Endothelial cell of coronary artery (primary cell): ENCODE results near the gene MED26. TPM values are rescaled to one million over a fixed set of nuclear protein-coding genes. Genes with fewer than 3 reads are reported as not detected.

Experiments used
- total RNA-seq: library from RNA; depleted of rRNA; stranded (reverse); fragments of >200 nt; gene quantifications from 2 replicates; pipeline ENCODE4 v1.2.3, GENCODE V29; 2014

Gene MED26, protein sequence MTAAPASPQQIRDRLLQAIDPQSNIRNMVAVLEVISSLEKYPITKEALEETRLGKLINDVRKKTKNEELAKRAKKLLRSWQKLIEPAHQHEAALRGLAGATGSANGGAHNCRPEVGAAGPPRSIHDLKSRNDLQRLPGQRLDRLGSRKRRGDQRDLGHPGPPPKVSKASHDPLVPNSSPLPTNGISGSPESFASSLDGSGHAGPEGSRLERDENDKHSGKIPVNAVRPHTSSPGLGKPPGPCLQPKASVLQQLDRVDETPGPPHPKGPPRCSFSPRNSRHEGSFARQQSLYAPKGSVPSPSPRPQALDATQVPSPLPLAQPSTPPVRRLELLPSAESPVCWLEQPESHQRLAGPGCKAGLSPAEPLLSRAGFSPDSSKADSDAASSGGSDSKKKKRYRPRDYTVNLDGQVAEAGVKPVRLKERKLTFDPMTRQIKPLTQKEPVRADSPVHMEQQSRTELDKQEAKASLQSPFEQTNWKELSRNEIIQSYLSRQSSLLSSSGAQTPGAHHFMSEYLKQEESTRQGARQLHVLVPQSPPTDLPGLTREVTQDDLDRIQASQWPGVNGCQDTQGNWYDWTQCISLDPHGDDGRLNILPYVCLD
- 4.6 and 5.8 TPM in 2 replicates for total RNA-seq

DNA sequence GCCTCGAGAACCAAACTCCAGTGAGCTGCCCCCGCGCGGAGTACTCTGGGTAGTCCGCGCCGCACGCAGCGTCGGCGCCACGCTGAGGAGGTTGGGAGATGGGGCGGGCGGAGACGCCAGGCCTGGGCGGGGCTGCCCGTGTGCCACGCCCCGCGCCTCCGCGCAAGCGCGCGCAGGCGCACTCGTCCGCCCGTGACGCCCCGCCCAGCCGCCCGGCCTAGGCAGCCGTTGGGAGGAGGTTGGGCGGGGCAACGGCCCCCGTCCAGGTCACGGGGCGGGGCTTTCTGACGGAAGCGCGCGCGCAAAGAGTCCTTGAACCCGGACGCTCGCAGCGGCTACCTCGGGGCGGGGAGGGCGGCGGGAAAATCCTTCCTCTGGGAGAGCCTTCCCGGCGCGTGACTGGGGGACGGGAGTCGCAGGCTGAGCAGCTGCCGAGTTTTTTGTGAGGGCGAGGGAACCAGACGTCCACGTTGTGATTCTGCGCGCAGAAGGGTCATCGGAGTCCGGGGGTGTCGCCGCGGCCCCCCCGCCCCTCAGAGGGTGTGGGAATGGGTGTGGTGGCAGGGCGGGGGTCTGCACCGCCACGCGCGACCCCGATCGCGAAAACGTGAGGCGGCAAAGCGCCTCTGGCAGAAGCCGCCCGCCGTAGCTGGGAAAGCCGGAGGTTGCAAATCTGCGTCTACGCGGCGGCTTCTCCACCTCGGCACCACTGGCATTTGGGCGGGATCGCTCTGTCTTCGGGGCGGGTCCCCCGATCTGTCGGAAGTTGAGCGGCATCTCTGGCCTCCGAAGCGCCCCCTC lies at the start of gene MED26:
Gene MED26, minus strand, starts transcription at position 22 of the 801 bp plus-strand sequence. CDS start 261 bp downstream, outside the sequence.

DNA sequence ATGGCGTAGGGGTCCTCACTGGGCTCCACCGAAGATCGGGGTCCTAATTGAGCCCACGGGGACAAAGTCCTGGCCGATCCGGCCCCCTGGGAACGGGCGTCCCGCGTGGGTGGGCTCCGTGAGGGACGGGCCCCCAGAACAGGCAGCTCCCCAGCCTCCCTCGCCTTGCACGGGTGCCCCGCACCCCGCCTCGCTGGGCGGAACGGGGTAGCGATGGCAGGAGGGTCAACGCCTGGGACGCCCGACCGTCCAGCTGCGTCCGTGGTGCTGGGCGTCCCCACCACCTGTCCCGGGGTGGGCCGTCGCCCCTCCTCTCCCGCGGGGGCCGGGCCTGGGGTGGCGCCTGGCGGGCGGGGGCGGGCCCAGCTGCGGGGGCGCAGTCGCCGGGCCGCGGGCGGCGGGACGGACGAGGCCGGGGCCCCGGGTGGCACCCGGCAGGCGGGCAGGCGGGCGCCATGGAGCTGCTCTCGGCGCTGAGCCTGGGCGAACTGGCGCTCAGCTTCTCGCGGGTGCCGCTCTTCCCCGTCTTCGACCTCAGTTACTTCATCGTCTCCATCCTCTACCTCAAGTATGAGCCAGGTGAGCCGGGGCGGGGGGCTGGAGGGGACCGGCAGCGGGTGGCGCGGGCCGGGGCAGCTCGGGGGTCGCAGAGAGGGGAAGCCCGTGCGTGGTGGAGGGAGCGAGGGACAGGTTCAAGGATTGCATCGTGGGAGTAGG lies 32.9 kb upstream of the MED26 start, which contains the start of gene TMEM38A:
Gene TMEM38A, plus strand, starts transcription at position 377 of the 717 bp plus-strand sequence. Its CDS starts 79 bp downstream, at position 456.

DNA sequence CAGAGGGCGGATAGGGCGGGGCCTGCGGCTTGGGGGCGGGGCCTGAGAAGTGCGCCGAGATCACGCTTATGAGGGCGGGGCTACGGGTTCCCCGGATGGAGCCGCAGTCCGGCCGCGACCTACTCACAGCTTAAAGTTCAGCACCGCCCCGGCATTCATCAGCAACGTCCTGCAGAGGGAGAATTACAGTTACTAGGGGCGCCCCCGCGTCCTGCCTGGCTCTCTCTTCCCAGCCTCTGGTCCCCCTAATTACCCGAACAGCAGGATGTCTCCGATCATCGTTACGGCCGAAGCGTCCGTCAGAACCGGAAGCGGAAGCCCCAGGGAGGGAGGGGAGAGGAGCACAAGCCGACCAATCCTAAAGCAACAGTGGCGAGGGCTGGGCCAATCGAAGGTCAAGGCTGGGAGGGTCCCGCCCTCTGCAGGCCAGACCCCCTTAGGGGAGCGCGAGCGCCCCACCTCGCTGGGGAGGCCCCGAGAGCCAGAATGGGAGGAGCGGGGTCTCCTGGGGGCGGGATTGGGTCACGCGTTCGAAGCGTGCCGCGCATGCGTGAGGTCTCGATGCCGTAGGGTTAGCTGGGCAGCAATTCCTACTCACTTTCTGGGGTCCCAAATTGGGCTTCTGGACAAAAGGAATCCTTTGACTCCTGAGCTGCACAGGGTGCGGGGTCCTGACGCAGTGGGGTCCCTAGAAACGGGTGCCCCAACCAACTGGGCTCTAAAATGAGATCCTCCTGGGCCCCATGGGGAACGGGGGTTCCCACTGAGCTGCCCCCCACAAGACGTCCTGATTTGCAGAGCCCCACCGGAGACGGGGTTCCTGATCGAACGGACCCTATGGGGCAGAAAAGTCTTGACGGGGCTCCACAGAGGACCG lies 32.1 kb upstream of the MED26 start, which contains the start of gene SMIM7:
Gene SMIM7, minus strand, starts transcription at position 313 of the 877 bp plus-strand sequence. Its CDS starts 34 bp downstream, at position 279.

DNA sequence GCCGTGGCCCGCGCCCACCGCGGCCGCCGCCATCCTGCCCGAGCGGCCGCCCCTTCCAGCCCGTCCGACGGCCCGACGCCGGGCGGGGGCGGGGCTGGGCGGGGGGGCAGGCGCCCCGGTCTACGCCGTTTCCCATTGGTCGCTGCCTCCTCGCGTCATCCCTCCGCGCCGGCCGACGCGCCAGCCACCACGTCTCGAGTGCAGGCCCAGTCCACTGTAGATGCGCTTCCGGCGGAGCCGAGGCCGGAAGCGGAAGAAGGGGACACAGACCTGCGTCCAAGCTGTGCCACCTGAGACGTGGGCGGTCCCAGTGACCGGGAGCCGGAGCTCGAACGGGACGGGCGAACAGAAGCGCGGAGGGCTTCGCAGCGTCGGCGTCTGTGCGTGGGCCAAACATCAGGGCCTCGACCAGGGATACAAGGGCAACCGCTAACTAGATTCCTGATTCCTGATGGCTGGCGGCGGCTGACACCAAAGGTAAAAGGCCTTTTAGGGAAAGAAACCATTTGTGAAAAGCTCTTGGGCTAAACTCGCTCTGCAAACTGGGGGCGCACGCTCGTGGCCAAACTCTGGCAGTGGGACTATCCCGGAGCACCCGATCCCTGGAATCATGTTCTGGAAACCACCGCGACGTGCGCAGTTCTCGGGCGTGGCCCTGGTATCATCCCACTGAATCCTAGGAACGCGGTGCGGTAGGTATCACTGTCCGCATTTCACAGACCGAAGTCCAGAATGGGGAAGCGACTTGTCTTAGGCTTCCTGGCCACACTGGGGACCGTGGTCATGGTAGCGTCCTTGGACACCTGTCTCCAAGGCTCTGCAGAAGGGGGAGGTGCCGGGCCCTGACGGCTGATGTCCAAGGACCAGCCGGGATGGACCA lies 55.4 kb downstream of the MED26 start, which contains the start of gene SLC35E1:
Gene SLC35E1, minus strand, starts transcription at position 84 of the 880 bp plus-strand sequence. Its CDS starts 51 bp downstream, at position 33.

DNA sequence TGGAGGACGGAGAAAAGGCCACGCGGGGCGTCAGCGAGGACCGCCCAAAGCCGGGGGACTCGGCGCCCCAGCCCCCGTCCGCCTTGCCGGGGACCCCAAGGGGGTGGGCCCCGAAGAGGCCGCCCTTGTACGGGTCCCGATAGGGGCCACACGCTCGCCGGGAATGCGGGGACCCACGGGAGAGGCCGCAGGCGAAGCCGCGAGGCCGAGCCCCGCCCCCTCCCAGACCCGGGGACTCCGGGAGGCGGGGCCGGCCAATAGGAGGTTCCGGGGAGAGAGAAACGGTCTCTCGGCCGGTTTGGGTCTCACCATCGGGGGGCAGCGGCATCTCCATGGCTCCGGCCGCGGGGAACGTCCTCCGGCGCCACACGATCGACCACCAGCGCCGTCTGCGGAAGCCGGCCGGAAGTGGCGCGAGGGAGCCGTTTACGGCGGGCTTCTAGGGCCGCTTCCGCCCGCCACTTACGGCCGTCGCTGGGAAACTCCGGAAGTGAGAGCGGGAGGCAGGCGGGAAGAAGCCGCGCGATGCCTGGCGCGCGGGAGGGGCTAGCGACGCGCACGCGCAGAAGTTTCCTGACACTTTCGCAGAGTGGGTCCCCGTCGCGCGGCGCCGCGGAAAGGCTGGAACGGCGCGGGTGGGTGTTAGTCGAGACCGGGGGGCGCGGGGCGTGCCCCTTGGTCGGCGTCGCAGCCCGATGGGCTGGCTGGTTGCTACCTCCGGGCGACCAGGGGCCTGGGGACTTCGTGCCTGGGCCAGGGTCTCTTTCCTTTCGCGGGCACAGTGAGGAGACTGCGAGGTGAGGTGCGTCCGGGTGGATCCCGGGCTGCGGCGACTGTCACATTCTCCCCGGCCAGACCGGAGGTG lies 85.7 kb downstream of the MED26 start, which contains the start of gene CHERP:
Gene CHERP, minus strand, starts transcription at position 393 of the 865 bp plus-strand sequence. Its CDS starts 59 bp downstream, at position 334.

Other genes with a start within 250 kb of the MED26 start
- 6.2 and 13.1 TPM in 2 replicates for gene EPS15L1, start 156.2 kb downstream of the MED26 start, total RNA-seq
- not detected in 2 replicates for gene CALR3, start 132.0 kb downstream of the MED26 start, total RNA-seq
- 1.4 and 2.3 TPM in 2 replicates for gene C19orf44, start 131.8 kb downstream of the MED26 start, total RNA-seq
- 6.7 and 7.4 TPM in 2 replicates for gene CHERP, start 85.8 kb downstream of the MED26 start, total RNA-seq
- gene SLC35E1, start 55.8 kb downstream of the MED26 start, total RNA-seq: 14.8 and 21.2 TPM in 2 replicates
- 43.3 and 43.7 TPM in 2 replicates for gene SMIM7, start 31.9 kb upstream of the MED26 start, total RNA-seq
- gene TMEM38A, start 32.9 kb upstream of the MED26 start, total RNA-seq: 3.3 and 3.8 TPM in 2 replicates
- gene NWD1, start 91.6 kb upstream of the MED26 start, total RNA-seq: not detected in 2 replicates
- gene SIN3B, start 201.2 kb upstream of the MED26 start, total RNA-seq: 39.5 and 66.5 TPM in 2 replicates